HG03066 (cell line): Measurements from ENCODE around the gene MEIS2.

Experiments
- ATAC-seq: cut with Tn5 transposase; IDR thresholded peaks from one replicate; pipeline ENCODE4 v1.9.1; 2021; ENCODE audit warnings: low read depth; ENCODE audit not compliant: unreplicated experiment

The MEIS2 gene

DNA sequence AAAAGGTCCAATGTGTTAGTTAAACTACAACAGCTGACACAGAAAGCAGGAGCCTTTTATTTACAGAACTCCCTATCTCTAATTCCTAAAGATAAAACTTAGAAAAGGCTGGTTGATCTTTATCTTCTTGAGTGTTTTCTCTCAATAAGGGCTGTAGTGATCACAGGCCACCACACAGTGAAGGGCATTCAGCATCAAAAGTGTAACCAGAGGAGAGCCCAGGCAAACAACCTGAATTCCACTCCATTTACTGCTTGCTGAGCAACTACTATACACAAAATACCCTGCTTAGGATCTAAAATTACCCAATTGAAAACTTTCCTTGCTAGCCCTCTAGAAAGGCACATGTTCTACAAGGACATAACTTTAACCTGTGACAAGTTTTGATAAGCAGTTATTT lies 122.7 kb downstream of the MEIS2 start:
- ATAC-seq: no peak

- ATAC-seq: no peak
Measured at GRCh38 chr15:36972704-36973103, 127.6 kb downstream of the MEIS2 start.

DNA sequence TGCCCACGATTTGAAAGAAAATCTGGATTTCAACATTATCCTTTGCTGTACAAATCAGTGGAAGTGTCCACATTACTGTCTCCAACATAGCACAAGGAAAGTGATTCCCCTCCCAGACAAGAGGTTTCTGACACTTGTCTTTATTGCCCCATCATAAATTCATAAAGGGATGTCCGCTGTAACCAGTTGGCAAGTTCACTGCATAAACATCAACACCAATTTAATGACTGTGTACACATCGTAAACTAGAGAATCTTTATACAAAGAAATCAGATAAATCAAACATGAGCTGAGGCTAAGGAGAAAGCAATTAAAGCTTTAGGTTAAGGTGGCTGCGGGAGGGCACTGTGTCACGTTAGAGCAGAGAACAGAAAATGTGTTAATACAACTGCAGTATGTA lies 129.8 kb downstream of the MEIS2 start:
- no peak for ATAC-seq

- no peak for ATAC-seq
Measured at GRCh38 chr15:36967929-36968328, 132.4 kb downstream of the MEIS2 start.

- no peak for ATAC-seq
Measured at GRCh38 chr15:36966708-36967107, 133.6 kb downstream of the MEIS2 start.

GRCh38 chr15:36965570-36966342 lies 134.6 kb downstream of the MEIS2 start:
- ATAC-seq: no peak

DNA sequence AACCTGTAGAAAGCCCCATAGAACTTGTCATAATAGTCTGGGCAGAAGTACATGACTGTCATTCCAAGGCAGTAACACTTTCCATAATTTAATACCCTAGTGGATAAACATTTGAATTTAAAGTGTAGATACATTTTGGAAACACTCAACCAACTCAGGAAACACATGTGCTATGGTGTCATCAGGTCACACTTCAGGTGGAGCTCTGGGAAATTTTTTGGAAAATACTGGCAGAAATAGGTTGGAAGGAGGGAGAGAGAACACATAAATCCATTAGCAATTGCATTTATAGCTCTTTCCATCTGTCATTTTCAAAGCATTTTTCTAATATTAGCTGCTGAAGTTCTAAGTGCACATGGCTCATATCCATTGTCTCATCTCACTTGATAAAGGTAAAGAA lies 135.7 kb downstream of the MEIS2 start:
- no peak for ATAC-seq

GRCh38 chr15:36961956-36962355 lies 138.4 kb downstream of the MEIS2 start:
- ATAC-seq: no peak

DNA sequence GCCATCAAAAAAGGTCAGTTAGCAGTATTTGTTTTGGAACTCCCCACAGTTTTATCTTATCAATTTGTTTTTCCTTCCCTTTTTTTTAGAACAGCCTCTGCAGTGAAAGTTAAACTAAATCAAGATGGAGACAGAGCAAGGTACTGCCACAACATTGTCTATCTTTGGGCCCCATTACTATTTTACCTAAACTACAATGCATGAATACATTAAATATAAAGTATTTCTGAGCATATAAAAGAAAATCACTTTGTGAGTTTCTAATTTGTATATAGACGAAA lies 139.5 kb downstream of the MEIS2 start:
- ATAC-seq: no peak

GRCh38 chr15:36960179-36960946 lies 140.0 kb downstream of the MEIS2 start:
- ATAC-seq: no peak

DNA sequence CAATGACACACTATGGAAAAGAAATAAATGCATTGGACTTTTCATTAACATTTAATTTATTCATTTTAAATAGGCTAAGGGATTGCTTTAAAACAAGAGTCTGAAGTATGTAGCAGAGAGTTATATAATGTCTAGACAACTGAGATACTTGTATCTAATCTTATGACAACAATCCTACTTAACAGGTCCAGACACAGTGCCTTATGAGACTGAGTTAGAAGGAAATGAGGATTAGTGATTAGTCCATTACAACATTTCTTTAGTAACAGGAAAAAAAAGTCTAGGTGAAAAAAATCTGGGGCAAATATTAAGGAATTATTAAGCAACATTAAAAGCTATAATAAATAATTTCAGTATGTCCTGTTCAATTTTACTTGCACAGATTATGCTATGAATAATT lies 140.6 kb downstream of the MEIS2 start:
- no peak for ATAC-seq

GRCh38 chr15:36958606-36959005 lies 141.7 kb downstream of the MEIS2 start:
- no peak for ATAC-seq

DNA sequence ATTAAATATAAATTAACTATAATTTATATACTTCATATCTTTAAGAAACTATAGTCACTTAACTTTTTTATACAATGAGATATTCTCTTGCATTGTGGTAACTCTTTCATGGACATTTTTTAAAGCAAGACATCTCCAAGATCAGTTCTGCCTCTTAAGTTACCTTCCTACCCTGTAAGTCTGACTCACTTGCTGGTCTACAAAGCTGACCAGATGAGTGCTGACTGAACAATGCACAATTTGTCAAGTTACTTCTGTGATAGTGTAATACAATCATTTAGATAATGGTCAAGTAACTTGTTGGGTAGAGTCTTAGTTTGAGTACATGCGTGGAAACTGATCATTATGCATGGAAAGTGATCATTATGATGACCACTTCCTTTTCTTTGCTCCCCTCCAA lies 145.9 kb downstream of the MEIS2 start:
- no peak for ATAC-seq

GRCh38 chr15:36953346-36953745 lies 147.0 kb downstream of the MEIS2 start:
- ATAC-seq: no peak

DNA sequence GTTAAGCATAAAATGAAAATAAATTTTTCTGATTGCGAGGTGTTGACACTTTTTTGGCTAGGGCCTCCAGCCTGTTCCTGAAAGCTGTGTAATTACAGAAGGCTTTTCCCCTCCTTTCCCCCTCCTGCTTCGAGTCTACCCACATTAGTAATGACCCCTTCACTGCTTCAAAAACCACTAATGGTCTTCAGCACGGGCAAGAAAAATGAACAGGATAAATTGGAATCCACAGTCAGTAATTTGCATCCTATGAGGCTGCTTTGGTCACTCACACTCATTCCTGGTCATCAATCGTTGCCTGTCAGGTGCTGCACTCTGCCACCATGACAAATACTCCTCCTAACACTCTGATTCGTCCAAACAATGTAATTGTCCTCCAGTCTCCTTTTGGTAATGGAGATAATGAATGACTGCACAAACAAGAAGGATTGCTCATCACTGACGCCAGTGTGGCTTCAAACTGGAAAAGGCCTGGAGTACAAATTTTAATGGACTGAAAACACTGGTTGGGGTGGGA lies 148.6 kb downstream of the MEIS2 start:
- no peak for ATAC-seq

GRCh38 chr15:36950371-36950770 lies 150.0 kb downstream of the MEIS2 start:
- no peak for ATAC-seq

GRCh38 chr15:36948982-36949381 lies 151.4 kb downstream of the MEIS2 start:
- ATAC-seq: no peak

DNA sequence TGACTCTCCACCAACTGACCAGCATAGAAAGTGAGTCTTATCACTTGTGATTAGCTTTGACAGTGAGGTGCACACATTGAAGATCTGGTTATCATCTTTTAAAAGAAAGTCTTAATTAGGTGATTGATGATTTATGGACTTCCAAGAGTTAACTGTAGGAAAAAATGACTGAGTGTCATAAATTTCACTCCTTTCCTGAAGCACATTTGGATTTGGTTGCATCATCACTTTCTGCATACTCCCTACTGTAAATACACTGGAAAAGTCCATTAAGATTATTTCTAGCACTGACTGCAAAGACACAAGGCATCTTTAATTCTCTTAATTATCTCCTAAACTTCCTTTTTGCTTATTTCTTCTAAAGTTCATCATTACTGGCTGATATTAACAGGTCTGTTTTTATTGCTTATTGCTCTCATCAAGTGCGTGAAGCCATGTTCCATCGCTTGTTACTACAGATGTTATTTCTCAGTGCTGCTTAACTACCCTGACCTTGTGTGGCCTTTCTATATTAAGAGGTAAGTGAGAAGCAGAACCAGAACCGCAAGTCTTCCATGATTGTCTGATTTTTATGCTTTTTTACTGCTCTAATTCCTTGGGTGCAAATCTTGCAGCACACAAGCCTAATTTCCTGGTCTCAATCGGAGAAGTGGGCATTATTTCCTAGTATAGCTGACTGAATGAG lies 153.2 kb downstream of the MEIS2 start:
- ATAC-seq: no peak

DNA sequence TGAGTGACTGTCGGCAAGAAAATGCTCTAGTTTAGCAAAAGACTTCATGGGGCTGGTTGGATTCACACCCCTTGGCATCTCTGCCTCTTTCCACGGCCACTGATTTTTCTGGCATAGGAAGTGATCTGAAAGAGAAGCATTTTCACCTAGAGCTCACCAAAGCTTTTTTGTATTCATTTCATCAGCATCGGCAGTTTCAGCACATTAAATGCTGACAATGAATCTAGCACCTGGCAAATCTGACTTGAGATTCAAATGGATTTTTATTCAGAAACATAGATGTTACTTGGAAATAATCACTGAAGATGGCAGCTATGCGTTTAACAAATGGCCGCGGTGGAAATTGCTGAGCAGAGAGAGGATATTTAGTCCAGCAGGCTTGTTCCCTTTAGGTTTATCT lies 155.9 kb downstream of the MEIS2 start:
- ATAC-seq: no peak

- ATAC-seq: no peak
Measured at GRCh38 chr15:36943508-36944361, 156.6 kb downstream of the MEIS2 start.
